CD4-positive, alpha-beta T cell treated with Interleukin-2 at 100 ng/mL for 4 hours (primary cell): ENCODE results near the gene UCP3.
"Not testable (repeated sequence)": the region's sequence is repeated elsewhere in the genome, so short reads cannot be mapped to it uniquely, and the experiment has no call there.

ENCODE experiments used
- DNase-seq: peaks from one replicate; pipeline ENCODE4 v3.0.0-alpha.2; 2020; ENCODE audit warnings: low spot score

The UCP3 gene

DNA sequence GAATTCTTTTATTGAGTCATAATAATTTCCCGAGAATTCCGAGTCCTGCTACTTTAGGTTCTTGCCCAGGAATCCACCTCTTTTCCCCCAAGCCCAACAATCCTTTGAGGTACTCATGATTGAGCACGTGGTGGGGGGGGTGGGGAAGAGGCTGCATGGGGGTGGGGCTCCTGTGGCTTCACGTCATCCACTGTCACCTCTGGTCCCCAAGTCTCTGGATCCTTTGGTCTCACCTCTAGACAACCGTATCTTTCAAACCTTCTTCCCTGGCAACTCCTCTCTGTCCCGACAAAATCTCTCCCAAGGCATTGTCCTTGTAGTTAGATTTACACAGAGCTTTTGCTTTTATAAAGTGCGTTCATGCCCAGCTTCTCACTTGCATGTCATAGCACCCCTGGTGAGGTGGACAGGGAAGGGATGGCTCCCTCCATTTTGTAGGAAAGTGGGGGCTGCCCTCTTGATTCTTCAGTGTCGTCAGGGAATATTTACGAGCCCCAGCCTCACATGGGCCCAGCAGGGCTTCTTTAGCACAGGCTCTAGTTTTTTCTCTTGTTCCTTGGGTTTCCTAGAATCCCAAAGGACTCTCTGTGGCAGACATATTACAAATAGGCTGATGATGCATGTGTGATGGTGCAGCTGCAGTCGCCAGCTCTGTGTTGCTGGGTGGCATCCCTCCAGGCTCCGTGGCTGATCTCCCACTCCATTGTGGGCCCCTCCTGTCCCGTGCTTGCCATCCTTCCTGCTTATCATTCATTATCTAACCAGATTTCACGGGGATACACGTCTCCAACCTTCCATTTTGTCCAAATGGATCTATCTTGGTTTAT lies 8.4 kb downstream of the UCP3 start:
- DNase-seq, result no peak

- no peak for DNase-seq
Observed at GRCh38 chr11:73999581-74000306, 9.1 kb downstream of the UCP3 start.

GRCh38 chr11:73998846-73999575 lies 9.9 kb downstream of the UCP3 start:
- DNase-seq, result no peak

DNA sequence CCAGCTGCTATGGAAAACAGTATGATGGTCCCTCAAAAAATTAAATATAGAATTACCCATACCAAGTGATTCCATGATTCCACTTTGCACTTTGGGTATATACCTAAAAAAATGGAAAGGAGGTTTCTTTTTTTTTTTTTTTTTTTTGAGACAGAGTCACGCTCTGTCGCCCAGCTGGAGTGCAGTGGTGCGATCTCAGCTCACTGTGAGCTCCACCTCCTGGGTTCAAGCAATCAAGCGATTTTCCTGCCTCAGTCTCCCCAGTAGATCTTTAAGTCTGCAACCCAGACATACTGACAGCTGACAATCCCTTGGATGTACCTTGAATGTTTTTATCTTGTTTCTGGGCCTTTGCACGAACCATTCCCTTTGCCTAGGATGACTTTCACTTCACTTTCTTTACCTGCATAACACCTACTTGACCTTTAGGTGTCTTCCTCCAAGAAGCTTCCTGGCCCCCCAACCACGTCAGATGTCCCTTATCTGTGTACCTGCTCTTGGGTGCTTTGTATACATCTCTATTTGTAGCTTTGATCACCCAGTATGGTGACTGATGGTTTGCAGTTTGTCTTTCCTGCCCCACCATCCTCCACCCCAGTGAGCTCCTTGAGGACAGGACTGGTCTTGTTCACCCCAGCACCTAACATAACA lies 11.6 kb downstream of the UCP3 start:
- DNase-seq, result no peak

DNA sequence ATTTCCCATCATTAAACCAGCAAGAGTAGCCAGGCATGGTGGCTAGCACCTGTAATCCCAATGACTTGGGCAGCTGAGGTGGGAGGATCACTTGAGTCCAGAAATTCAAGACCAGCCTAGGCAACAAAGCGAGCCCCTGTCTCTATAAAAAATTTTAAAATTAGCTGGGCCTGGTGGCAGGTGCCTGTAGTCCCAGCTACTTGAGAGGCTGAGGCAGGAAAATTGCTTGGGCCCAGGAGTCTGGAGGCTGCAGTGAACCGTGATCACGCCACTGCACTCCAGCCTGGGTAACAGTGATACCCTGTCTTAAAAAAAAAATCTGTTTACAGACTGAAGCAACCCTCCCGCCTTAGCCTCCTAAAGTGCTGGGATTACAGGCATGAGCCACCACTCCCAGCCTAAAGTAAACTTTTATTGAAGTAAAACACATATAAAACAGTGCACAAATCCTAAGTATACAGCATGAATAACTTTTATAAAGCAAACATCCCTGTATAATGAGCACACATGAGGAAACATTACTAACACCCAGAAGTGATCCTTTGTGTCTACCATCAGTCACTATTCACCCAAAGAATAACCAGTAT lies 12.6 kb downstream of the UCP3 start:
- DNase-seq, result no peak

DNA sequence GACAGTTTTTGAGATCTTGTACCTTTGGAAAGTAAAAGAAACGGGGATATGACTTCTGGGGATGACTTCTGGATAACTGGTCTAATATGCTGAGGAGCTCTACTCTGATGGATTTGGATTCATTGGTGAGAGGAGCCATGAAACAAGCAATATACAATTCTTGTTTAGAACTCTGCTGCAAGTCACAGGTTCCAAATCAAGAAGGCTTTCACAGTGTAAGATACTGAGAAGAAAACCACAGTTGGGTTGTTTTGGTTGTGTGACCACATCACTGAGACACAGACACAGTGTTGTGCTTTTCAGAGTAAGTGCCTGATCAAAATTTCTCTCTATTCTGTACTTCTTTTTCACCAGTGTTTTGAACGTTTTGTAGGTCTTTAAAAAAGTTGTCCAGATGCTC lies 13.2 kb downstream of the UCP3 start:
- peak; percentile 87 for DNase-seq

DNA sequence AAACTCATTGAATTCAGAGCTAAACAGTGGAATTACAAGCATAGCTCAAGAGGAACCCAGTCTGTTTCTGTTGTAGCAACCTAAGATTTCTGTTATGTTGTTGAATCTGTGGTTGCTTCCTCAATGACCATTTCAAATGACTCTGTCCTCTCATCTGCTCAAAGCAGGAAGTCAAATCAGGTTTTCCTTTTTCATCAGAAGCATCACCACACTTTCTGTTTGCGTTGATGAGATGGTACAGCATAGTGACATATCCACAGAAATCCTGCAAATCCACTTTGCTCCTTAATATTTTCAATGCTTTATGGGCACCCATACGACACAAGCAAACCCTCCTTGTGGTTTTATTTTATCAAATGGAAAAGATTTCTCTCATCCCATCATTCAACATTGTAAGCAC lies 13.6 kb downstream of the UCP3 start:
- DNase-seq, result peak; percentile 89

- peak; percentile 38 for DNase-seq
Observed at GRCh38 chr11:73991471-73992006, 17.3 kb downstream of the UCP3 start.

- DNase-seq, result no peak
Observed at GRCh38 chr11:73990730-73991129, 18.2 kb downstream of the UCP3 start.

- DNase-seq, result no peak
Observed at GRCh38 chr11:73989156-73989555, 19.7 kb downstream of the UCP3 start.

DNA sequence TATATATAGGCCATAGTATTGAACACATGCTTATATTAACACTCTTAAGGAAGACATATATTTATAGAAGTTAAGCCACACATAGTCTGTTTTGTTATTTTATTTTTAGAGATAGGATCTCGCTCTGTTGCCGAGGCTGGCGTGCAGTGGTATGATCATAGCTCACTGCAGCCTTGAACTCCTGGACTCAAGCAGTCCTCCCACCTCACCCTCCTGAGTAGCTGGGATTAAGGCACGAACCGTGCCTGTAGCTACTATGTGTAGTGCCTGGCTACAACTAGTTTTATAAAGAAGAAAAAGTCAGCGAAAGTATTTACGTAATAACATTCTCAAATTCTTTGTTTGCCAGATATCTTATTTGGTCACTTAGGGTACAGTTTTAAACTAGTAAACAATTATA lies 20.7 kb downstream of the UCP3 start:
- DNase-seq, result no peak

- not testable (repeated sequence) for DNase-seq
Observed at GRCh38 chr11:73985661-73986060, 23.2 kb downstream of the UCP3 start.

- DNase-seq, result no peak
Observed at GRCh38 chr11:73983741-73984538, 24.9 kb downstream of the UCP3 start.

DNA sequence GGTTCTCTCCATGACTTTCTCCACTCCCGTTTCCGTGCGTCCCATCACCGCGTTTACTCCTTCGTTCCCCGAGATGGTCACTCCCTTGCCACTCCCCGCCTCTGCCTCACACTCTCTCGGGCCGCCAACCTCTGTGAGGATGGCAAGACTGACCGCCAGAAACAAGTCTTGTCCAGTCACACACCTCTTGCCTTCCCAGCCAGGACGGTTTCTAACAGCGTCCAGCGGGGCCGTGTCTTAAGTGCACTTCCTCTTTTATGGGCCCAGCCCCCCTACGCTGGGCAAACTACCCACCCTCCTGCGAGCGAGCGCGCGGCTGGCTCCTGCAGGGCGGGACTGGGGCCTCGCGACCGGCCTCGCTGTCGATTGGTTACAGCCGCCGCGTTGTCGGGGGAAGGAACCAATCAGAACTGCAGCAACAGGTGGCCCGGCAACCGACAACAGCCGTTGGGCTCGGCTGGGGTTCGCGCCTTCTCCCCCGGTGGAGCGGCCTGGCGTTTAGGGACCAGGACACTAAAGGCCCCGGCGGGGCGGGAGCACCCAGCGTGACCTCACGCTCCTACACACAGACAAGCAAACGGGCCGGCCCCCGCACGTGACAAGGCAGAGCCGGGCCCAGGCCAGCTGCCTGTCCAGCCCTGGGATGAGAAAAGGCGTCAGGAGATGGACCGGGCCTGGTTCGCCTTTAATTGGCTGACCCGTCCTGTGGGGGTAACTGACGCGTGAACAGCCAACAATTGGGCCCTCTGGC lies 25.7 kb downstream of the UCP3 start:
- peak; percentile 96 for DNase-seq

- DNase-seq, result peak; percentile 92
Observed at GRCh38 chr11:73982595-73982989, 26.3 kb downstream of the UCP3 start, which contains the start of gene UCP2. TSS of gene UCP2 (minus strand) at chr11:73982843. CDS start at chr11:73978378, 4,465 bp downstream.

GRCh38 chr11:73981051-73981805 lies 27.7 kb downstream of the UCP3 start:
- no peak for DNase-seq

GRCh38 chr11:73980001-73980961 lies 28.6 kb downstream of the UCP3 start:
- DNase-seq, result peak; percentile 91

GRCh38 chr11:73978576-73979086 lies 30.3 kb downstream of the UCP3 start:
- no peak for DNase-seq
